ENCODE results near the gene NDUFA12.

The NDUFA12 gene

GRCh38 chr12:94930772-94931171 is 72.7 kb downstream of the NDUFA12 start:
- H3K9ac ChIP-seq (ENCODE audit: low read length): no peak overlapping the region
- H3K9me3 ChIP-seq (ENCODE audit: control insufficient read depth, low read length): no peaks in the 10 kb centered on the region
- no peaks in the 10 kb centered on the region for H3K4me1 ChIP-seq (ENCODE audit: control insufficient read depth, insufficient read depth, low read length)
- H3K4me3 ChIP-seq (ENCODE audit: low read length): no peak overlapping the region
- H3K27me3 ChIP-seq (replicated peaks; ENCODE audit: control insufficient read depth, insufficient read depth, low read length): peaks cover 7% of the 10 kb centered on the region
- no peaks in the 10 kb centered on the region for H3K36me3 ChIP-seq (ENCODE audit: control insufficient read depth, insufficient read depth, low read length, severe bottlenecking)
- DNase-seq (ENCODE audit: low read depth): no peak

- Histone ChIP-seq H3K9ac (ENCODE audit: low read length) (no peak overlapping the region), H3K9me3 (ENCODE audit: control insufficient read depth, low read length) (no peaks in the 10 kb centered on the region), H3K4me1 (ENCODE audit: control insufficient read depth, insufficient read depth, low read length) (no peaks in the 10 kb centered on the region), H3K36me3 (ENCODE audit: control insufficient read depth, insufficient read depth, low read length, severe bottlenecking) (no peaks in the 10 kb centered on the region), H3K27me3 (replicated peaks; ENCODE audit: control insufficient read depth, insufficient read depth, low read length) (peaks cover 7% of the 10 kb centered on the region), H3K4me3 (ENCODE audit: low read length) (no peak overlapping the region)
- DNase-seq (ENCODE audit: low read depth): no peak
Observed at GRCh38 chr12:94930216-94930654, 73.3 kb downstream of the NDUFA12 start.

- Histone ChIP-seq H3K4me1 (ENCODE audit: control insufficient read depth, insufficient read depth, low read length) (no peaks in the 10 kb centered on the region), H3K4me3 (ENCODE audit: low read length) (no peak overlapping the region), H3K27me3 (replicated peaks; ENCODE audit: control insufficient read depth, insufficient read depth, low read length) (peaks cover 7% of the 10 kb centered on the region), H3K36me3 (ENCODE audit: control insufficient read depth, insufficient read depth, low read length, severe bottlenecking) (no peaks in the 10 kb centered on the region), H3K9me3 (ENCODE audit: control insufficient read depth, low read length) (no peaks in the 10 kb centered on the region), H3K9ac (ENCODE audit: low read length) (no peak overlapping the region)
- DNase-seq (ENCODE audit: low read depth): no peak
Observed at GRCh38 chr12:94929780-94930179, 73.7 kb downstream of the NDUFA12 start.

- DNase-seq (ENCODE audit: low read depth): no peak
- Histone ChIP-seq H3K9ac (ENCODE audit: low read length) (no peak overlapping the region), H3K27me3 (replicated peaks; ENCODE audit: control insufficient read depth, insufficient read depth, low read length) (peaks cover 7% of the 10 kb centered on the region), H3K36me3 (ENCODE audit: control insufficient read depth, insufficient read depth, low read length, severe bottlenecking) (no peaks in the 10 kb centered on the region), H3K4me1 (ENCODE audit: control insufficient read depth, insufficient read depth, low read length) (peaks cover 3% of the 10 kb centered on the region), H3K4me3 (ENCODE audit: low read length) (no peak overlapping the region), H3K9me3 (ENCODE audit: control insufficient read depth, low read length) (no peaks in the 10 kb centered on the region)
Observed at GRCh38 chr12:94925729-94926128, 77.8 kb downstream of the NDUFA12 start.

GRCh38 chr12:94925206-94925605 is 78.3 kb downstream of the NDUFA12 start:
- H3K9me3 ChIP-seq (ENCODE audit: control insufficient read depth, low read length): no peaks in the 10 kb centered on the region
- H3K36me3 ChIP-seq (ENCODE audit: control insufficient read depth, insufficient read depth, low read length, severe bottlenecking): no peaks in the 10 kb centered on the region
- no peak overlapping the region for H3K9ac ChIP-seq (ENCODE audit: low read length)
- DNase-seq (ENCODE audit: low read depth): no peak
- peaks cover 3% of the 10 kb centered on the region for H3K4me1 ChIP-seq (ENCODE audit: control insufficient read depth, insufficient read depth, low read length)
- H3K4me3 ChIP-seq (ENCODE audit: low read length): no peak overlapping the region
- H3K27me3 ChIP-seq (replicated peaks; ENCODE audit: control insufficient read depth, insufficient read depth, low read length): peaks cover 4% of the 10 kb centered on the region

- H3K36me3 ChIP-seq (ENCODE audit: control insufficient read depth, insufficient read depth, low read length, severe bottlenecking): no peaks in the 10 kb centered on the region
- H3K4me1 ChIP-seq (ENCODE audit: control insufficient read depth, insufficient read depth, low read length): peaks cover 3% of the 10 kb centered on the region
- H3K9ac ChIP-seq (ENCODE audit: low read length): no peak overlapping the region
- H3K27me3 ChIP-seq (replicated peaks; ENCODE audit: control insufficient read depth, insufficient read depth, low read length): no peaks in the 10 kb centered on the region
- no peak for DNase-seq (ENCODE audit: low read depth)
- H3K4me3 ChIP-seq (ENCODE audit: low read length): no peak overlapping the region
- no peaks in the 10 kb centered on the region for H3K9me3 ChIP-seq (ENCODE audit: control insufficient read depth, low read length)
Observed at GRCh38 chr12:94922561-94922960, 80.9 kb downstream of the NDUFA12 start.
